Measurements from ENCODE around the gene CAMK2G.

GRCh38 chr10:73881221-73881919 is 7.0 kb upstream of the CAMK2G start:
- TF ChIP-seq FOXM1 (IDR thresholded peaks at IDR 0.05; ENCODE audit: borderline replicate concordance, low read depth) (no peak), TAF1 (IDR thresholded peaks at IDR 0.05; ENCODE audit: low read depth) (no peak)
